ENCODE measurements around the gene HPCAL4. TPM values are rescaled to one million over a fixed set of nuclear protein-coding genes. Genes with fewer than 3 reads are reported as not detected.

The HPCAL4 gene
- total RNA-seq, 2 donors from 2014 or later = 0.07 to 0.16 TPM

- no peaks in the 10 kb centered on the region for H3K9me3 ChIP-seq
- no peak for DNase-seq
- H3K27ac ChIP-seq = no peak overlapping the region
- no peak overlapping the region for H3K4me3 ChIP-seq
- no peaks in the 10 kb centered on the region for H3K4me1 ChIP-seq
- H3K9ac ChIP-seq (ENCODE audit: low read depth in 2 of 2, low read length in 2 of 2) = no peak overlapping the region
- no peaks in the 10 kb centered on the region for H3K36me3 ChIP-seq
- peaks cover 16% of the 10 kb centered on the region for H3K27me3 ChIP-seq
- no peak for TF ChIP-seq CTCF (IDR thresholded peaks at IDR 0.05)
- intact Hi-C loops (cut with DNase I) = no loop called here
These were observed 41.5 kb upstream of the HPCAL4 start for GRCh38 chr1:39732730-39733129.

GRCh38 chr1:39729842-39730241 is 38.6 kb upstream of the HPCAL4 start:
- Histone ChIP-seq H3K9me3 (no peaks in the 10 kb centered on the region), H3K27ac (no peak overlapping the region), H3K36me3 (no peaks in the 10 kb centered on the region), H3K9ac (ENCODE audit: low read depth in 2 of 2, low read length in 2 of 2) (no peak overlapping the region), H3K4me3 (no peak overlapping the region), H3K4me1 (no peaks in the 10 kb centered on the region), H3K27me3 (peaks cover 28% of the 10 kb centered on the region)
- DNase-seq = no peak
- no peak for TF ChIP-seq CTCF (IDR thresholded peaks at IDR 0.05)
- intact Hi-C loops (cut with DNase I) = no loop called here

GRCh38 chr1:39729030-39729429 is 37.8 kb upstream of the HPCAL4 start:
- intact Hi-C loops (cut with DNase I) = no loop called here
- H3K9me3 ChIP-seq = no peaks in the 10 kb centered on the region
- no peak overlapping the region for H3K27ac ChIP-seq
- peaks cover 23% of the 10 kb centered on the region for H3K27me3 ChIP-seq
- no peak for DNase-seq
- H3K4me3 ChIP-seq = no peak overlapping the region
- TF ChIP-seq CTCF (IDR thresholded peaks at IDR 0.05) = no peak
- no peaks in the 10 kb centered on the region for H3K4me1 ChIP-seq
- no peak overlapping the region for H3K9ac ChIP-seq (ENCODE audit: low read depth in 2 of 2, low read length in 2 of 2)
- no peaks in the 10 kb centered on the region for H3K36me3 ChIP-seq

- intact Hi-C loops (cut with DNase I) = no loop called here
- H3K27ac ChIP-seq = no peak overlapping the region
- no peaks in the 10 kb centered on the region for H3K36me3 ChIP-seq
- no peak for TF ChIP-seq CTCF (IDR thresholded peaks at IDR 0.05)
- DNase-seq = no peak
- no peaks in the 10 kb centered on the region for H3K4me1 ChIP-seq
- H3K9ac ChIP-seq (ENCODE audit: low read depth in 2 of 2, low read length in 2 of 2) = no peak overlapping the region
- H3K27me3 ChIP-seq = peaks cover 17% of the 10 kb centered on the region
- no peak overlapping the region for H3K4me3 ChIP-seq
- H3K9me3 ChIP-seq = no peaks in the 10 kb centered on the region
These were observed 36.7 kb upstream of the HPCAL4 start for GRCh38 chr1:39727932-39728317.

GRCh38 chr1:39727221-39727931 is 36.1 kb upstream of the HPCAL4 start:
- TF ChIP-seq CTCF (IDR thresholded peaks at IDR 0.05) = no peak
- intact Hi-C loops (cut with DNase I) = no loop called here
- H3K27me3 ChIP-seq = peaks cover 17% of the 10 kb centered on the region

More at GRCh38 chr1:39727221-39727931, 36.1 kb upstream of the HPCAL4 start:
- Histone ChIP-seq H3K27ac (no peak overlapping the region), H3K9me3 (no peaks in the 10 kb centered on the region), H3K9ac (ENCODE audit: low read depth in 2 of 2, low read length in 2 of 2) (no peak overlapping the region), H3K4me1 (no peaks in the 10 kb centered on the region), H3K36me3 (no peaks in the 10 kb centered on the region), H3K4me3 (no peak overlapping the region)
- DNase-seq = no peak
